MV-4-11 (cell line): Measurements from ENCODE around the gene NAGLU.
"Not testable (repeated sequence)": the region's sequence is repeated elsewhere in the genome, so short reads cannot be mapped to it uniquely, and the experiment has no call there.

ENCODE experiments used
- DNase-seq: peaks from one replicate; lab custom pipeline; 2025; lab: John Stamatoyannopoulos, UW

The NAGLU gene

GRCh38 chr17:42545755-42546505 is 9.9 kb downstream of the NAGLU start:
- not testable (repeated sequence) for DNase-seq

- DNase-seq, result no peak
These were observed 11.0 kb downstream of the NAGLU start for GRCh38 chr17:42547001-42547461.

GRCh38 chr17:42547698-42548069 is 11.6 kb downstream of the NAGLU start:
- DNase-seq, result no peak

- DNase-seq, result no peak
These were observed 12.2 kb downstream of the NAGLU start for GRCh38 chr17:42548070-42548837.

GRCh38 chr17:42548993-42549755 is 13.1 kb downstream of the NAGLU start:
- no peak for DNase-seq

- not testable (repeated sequence) for DNase-seq
These were observed 16.7 kb downstream of the NAGLU start, which contains the start of gene HSD17B1 for GRCh38 chr17:42552736-42553135. Gene HSD17B1 (plus strand): TSS chr17:42552923. CDS start chr17:42552934, 11 bp downstream.

GRCh38 chr17:42553161-42553818 is 17.2 kb downstream of the NAGLU start:
- DNase-seq, result no peak

- no peak for DNase-seq
These were observed 17.8 kb downstream of the NAGLU start for GRCh38 chr17:42553866-42554249.

- peak; percentile 75 for DNase-seq
These were observed 18.4 kb downstream of the NAGLU start for GRCh38 chr17:42554250-42555121.

GRCh38 chr17:42555122-42555622 is 19.1 kb downstream of the NAGLU start:
- DNase-seq, result no peak

- not testable (repeated sequence) for DNase-seq
These were observed 20.0 kb downstream of the NAGLU start for GRCh38 chr17:42555961-42556617.

- DNase-seq, result no peak
These were observed 23.0 kb downstream of the NAGLU start for GRCh38 chr17:42559075-42559474.

GRCh38 chr17:42560246-42560645 is 24.2 kb downstream of the NAGLU start:
- DNase-seq, result no peak

GRCh38 chr17:42561897-42562387 is 25.9 kb downstream of the NAGLU start, which contains the start of gene COASY:
Gene COASY (plus strand): TSS chr17:42562148. CDS start chr17:42562623, 475 bp downstream.
- DNase-seq, result peak; percentile 94

GRCh38 chr17:42562388-42563142 is 26.5 kb downstream of the NAGLU start:
- peak; percentile 41 for DNase-seq

- no peak for DNase-seq
These were observed 27.1 kb downstream of the NAGLU start for GRCh38 chr17:42563143-42563509.

- DNase-seq, result no peak
These were observed 27.5 kb downstream of the NAGLU start for GRCh38 chr17:42563543-42563942.

GRCh38 chr17:42563950-42564349 is 27.9 kb downstream of the NAGLU start:
- DNase-seq, result no peak
